Thoracic aorta (tissue), 2 donors: ENCODE results near the gene PPIE. TPM values are rescaled to one million over a fixed set of nuclear protein-coding genes. Genes with fewer than 3 reads are reported as not detected.
"Not testable (repeated sequence)": the region's sequence is repeated elsewhere in the genome, so short reads cannot be mapped to it uniquely, and the experiment has no call there.

ENCODE experiments used
- ATAC-seq: fragments of 150-250 bp; one replicate; pipeline ENCODE4 v1.8.0; 2017; ENCODE audit warnings: low read depth; ENCODE audit not compliant: insufficient number of reproducible peaks, low FRiP score
- DNase-seq: peaks from one replicate; pipeline ENCODE4 v3.0.0-alpha.2; 2020; ENCODE audit warnings: low spot score
- H3K27ac ChIP-seq, 2 donors: fragments of 200-600 bp; sonication (generic); 1 replicate in 1 of 2; 2 replicates in 1 of 2; pipeline ENCODE4 v1.5.1; 2016; ENCODE audit warnings: mild to moderate bottlenecking in 2 of 2, moderate library complexity in 2 of 2
- H3K27me3 ChIP-seq: fragments of 200-600 bp; sonication (generic); replicated peaks from 2 replicates; pipeline ENCODE4 v1.6.0; 2016; ENCODE audit warnings: mild to moderate bottlenecking; ENCODE audit not compliant: insufficient read depth
- H3K36me3 ChIP-seq: fragments of 200-600 bp; sonication (generic); one replicate; pipeline ENCODE4 v1.5.1; 2016
- H3K4me1 ChIP-seq, 2 donors: fragments of 200-600 bp; sonication (generic); 1 replicate in 1 of 2; 2 replicates in 1 of 2; pipeline versions ENCODE4 v1.5.1 to v1.6.0; 2016; ENCODE audit warnings: low read depth in 2 of 2, mild to moderate bottlenecking in 1 of 2; ENCODE audit not compliant: control insufficient read depth in 1 of 2
- H3K4me3 ChIP-seq: fragments of 200-600 bp; sonication (generic); 2 replicates; pipeline ENCODE4 v1.5.1; 2016; ENCODE audit warnings: mild to moderate bottlenecking
- H3K9me3 ChIP-seq: fragments of 200-600 bp; sonication (generic); 2 replicates; pipeline ENCODE4 v1.5.1; 2016
- CTCF ChIP-seq: fragments of 200-600 bp; sonication (generic); IDR thresholded peaks from one replicate; pipeline ENCODE4 v1.5.1; 2019; ENCODE audit warnings: antibody characterized with exemption
- total RNA-seq, 2 donors: library from RNA; depleted of rRNA; stranded (reverse); fragments of >200 nt; gene quantifications; one replicate each; pipeline versions ENCODE4 v1.1.0 to v1.2.3, GENCODE V29; 2016

Gene PPIE
- total RNA-seq, 2 donors from 2014 or later, result 30.4 to 53.9 TPM

GRCh38 chr1:39779137-39779536, 40.5 kb downstream of the PPIE start:
- H3K27me3 ChIP-seq, result no peaks in the 10 kb centered on the region
- H3K9me3 ChIP-seq, result no peaks in the 10 kb centered on the region
- no peak for ATAC-seq
- no peak for DNase-seq
- no peak overlapping the region for H3K27ac ChIP-seq
- no peak for TF ChIP-seq CTCF
- H3K4me3 ChIP-seq, result no peak overlapping the region
- H3K4me1 ChIP-seq, result no peaks in the 10 kb centered on the region
- H3K36me3 ChIP-seq, result no peaks in the 10 kb centered on the region

GRCh38 chr1:39779821-39780220, 41.1 kb downstream of the PPIE start:
- no peaks in the 10 kb centered on the region for H3K4me1 ChIP-seq
- no peaks in the 10 kb centered on the region for H3K27me3 ChIP-seq
- no peak for ATAC-seq
- no peak for DNase-seq
- H3K36me3 ChIP-seq, result no peaks in the 10 kb centered on the region
- no peak overlapping the region for H3K4me3 ChIP-seq
- no peak for TF ChIP-seq CTCF
- H3K27ac ChIP-seq, result no peak overlapping the region
- H3K9me3 ChIP-seq, result no peaks in the 10 kb centered on the region

GRCh38 chr1:39781349-39781715, 42.6 kb downstream of the PPIE start:
- Histone ChIP-seq H3K27ac (no peak overlapping the region), H3K4me1 (no peaks in the 10 kb centered on the region), H3K27me3 (no peaks in the 10 kb centered on the region), H3K9me3 (no peaks in the 10 kb centered on the region), H3K36me3 (no peaks in the 10 kb centered on the region), H3K4me3 (no peak overlapping the region)
- no peak for TF ChIP-seq CTCF
- ATAC-seq (no peak), DNase-seq (no peak)

- H3K27ac ChIP-seq, result no peak overlapping the region
- no peak for DNase-seq
- no peak for TF ChIP-seq CTCF
Observed at GRCh38 chr1:39782103-39782502, 43.4 kb downstream of the PPIE start.

GRCh38 chr1:39782685-39783084, 44.0 kb downstream of the PPIE start:
- H3K27ac ChIP-seq, DNase-seq: not testable (repeated sequence)

More at GRCh38 chr1:39782103-39782502, 43.4 kb downstream of the PPIE start:
- Histone ChIP-seq H3K9me3 (no peaks in the 10 kb centered on the region), H3K27me3 (no peaks in the 10 kb centered on the region), H3K4me1 (no peaks in the 10 kb centered on the region), H3K36me3 (no peaks in the 10 kb centered on the region), H3K4me3 (no peak overlapping the region)
- ATAC-seq, result no peak

GRCh38 chr1:39786303-39787107, 47.8 kb downstream of the PPIE start:
- not testable (repeated sequence) for H3K36me3 ChIP-seq, DNase-seq, H3K27me3 ChIP-seq, H3K9me3 ChIP-seq, H3K4me1 ChIP-seq, ATAC-seq, H3K27ac ChIP-seq, H3K4me3 ChIP-seq

More at GRCh38 chr1:39782685-39783084, 44.0 kb downstream of the PPIE start:
- H3K4me3 ChIP-seq, H3K36me3 ChIP-seq, H3K9me3 ChIP-seq, ATAC-seq, H3K27me3 ChIP-seq, H3K4me1 ChIP-seq: not testable (repeated sequence)

GRCh38 chr1:39787108-39787375, 48.4 kb downstream of the PPIE start:
- not testable (repeated sequence) for H3K27me3 ChIP-seq

More at GRCh38 chr1:39787108-39787375, 48.4 kb downstream of the PPIE start:
- not testable (repeated sequence) for H3K4me1 ChIP-seq, H3K4me3 ChIP-seq, H3K27ac ChIP-seq, H3K36me3 ChIP-seq, H3K9me3 ChIP-seq, ATAC-seq, DNase-seq
